PC-3 (cell line): Measurements from ENCODE around the gene MAP1LC3A.

ENCODE experiments used
- EZH2 ChIP-seq: fragments of 300-600 bp; sonication (generic); IDR thresholded peaks from one replicate; pipeline ENCODE4 v1.6.1; 2017; ENCODE audit warnings: antibody characterized with exemption, mild to moderate bottlenecking, low read length; ENCODE audit not compliant: unreplicated experiment
- EZH2phosphoT487 ChIP-seq: fragments of 300-600 bp; sonication (generic); IDR thresholded peaks from 2 replicates; pipeline ENCODE4 v1.6.1; 2018; ENCODE audit warnings: mild to moderate bottlenecking, antibody characterized with exemption, low read length, borderline replicate concordance
- TF ChIP-seq, protein P1 (sequence below): fragments of 300-600 bp; sonication (generic); conservative IDR thresholded peaks from 2 replicates; pipeline ENCODE4 v1.5.1; 2017; ENCODE audit warnings: antibody characterized with exemption, low read depth, mild to moderate bottlenecking, low read length

DNA sequence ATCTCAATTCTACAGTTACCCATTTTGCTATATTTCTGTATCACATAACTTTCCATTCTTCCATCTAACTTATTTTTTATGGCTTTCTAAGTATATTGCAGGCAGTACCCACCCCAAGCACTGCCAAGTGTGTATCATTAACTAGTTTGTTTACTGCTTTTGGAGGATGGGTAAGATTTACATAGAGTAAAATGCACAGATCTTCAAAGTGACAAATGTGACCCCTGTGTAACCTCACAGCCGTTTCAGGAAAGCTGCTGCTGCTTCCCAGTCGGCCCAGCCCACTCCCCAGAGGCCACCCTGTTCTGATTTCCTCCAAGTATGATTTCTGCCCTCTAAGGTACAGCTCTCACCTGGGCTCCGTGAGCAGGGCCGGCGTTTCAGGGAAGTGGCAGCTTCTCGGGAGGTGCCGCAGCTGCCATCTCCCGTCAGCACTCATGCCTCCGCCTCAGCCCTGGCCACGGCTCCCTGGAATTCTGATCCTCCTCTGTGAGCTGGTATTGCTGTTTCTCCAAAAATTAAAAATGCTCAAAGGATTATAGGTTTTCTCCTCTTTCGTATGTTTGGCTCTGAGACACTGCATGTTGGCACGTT lies 15.0 kb upstream of the MAP1LC3A start:
- TF ChIP-seq EZH2 (no peak), EZH2phosphoT487 (no peak)
- TF ChIP-seq, protein P1, sequence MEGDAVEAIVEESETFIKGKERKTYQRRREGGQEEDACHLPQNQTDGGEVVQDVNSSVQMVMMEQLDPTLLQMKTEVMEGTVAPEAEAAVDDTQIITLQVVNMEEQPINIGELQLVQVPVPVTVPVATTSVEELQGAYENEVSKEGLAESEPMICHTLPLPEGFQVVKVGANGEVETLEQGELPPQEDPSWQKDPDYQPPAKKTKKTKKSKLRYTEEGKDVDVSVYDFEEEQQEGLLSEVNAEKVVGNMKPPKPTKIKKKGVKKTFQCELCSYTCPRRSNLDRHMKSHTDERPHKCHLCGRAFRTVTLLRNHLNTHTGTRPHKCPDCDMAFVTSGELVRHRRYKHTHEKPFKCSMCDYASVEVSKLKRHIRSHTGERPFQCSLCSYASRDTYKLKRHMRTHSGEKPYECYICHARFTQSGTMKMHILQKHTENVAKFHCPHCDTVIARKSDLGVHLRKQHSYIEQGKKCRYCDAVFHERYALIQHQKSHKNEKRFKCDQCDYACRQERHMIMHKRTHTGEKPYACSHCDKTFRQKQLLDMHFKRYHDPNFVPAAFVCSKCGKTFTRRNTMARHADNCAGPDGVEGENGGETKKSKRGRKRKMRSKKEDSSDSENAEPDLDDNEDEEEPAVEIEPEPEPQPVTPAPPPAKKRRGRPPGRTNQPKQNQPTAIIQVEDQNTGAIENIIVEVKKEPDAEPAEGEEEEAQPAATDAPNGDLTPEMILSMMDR = no peak
